GM23248 (cell line): ENCODE data around the gene TRAM2.

Experiments used
- EZH2 ChIP-seq: fragments of 200-600 bp; sonication (generic); IDR thresholded peaks from 2 replicates; pipeline ENCODE4 v1.6.1; 2018; ENCODE audit warnings: antibody characterized with exemption, mild to moderate bottlenecking; ENCODE audit not compliant: insufficient read depth, poor library complexity, severe bottlenecking
- EZH2phosphoT487 ChIP-seq: fragments of 200-600 bp; sonication (generic); IDR thresholded peaks from 2 replicates; pipeline ENCODE4 v1.6.1; 2018; ENCODE audit warnings: antibody characterized with exemption, moderate library complexity, mild to moderate bottlenecking, low read depth; ENCODE audit not compliant: insufficient read depth

- no peak for TF ChIP-seq EZH2
- no peak for TF ChIP-seq EZH2phosphoT487
Observed at GRCh38 chr6:52526634-52527033, 50.2 kb downstream of the TRAM2 start.
